Transverse colon (tissue), 3 donors: ENCODE measurements around the gene KNSTRN.

ENCODE experiments used
- CTCF ChIP-seq, 5 experiments: fragments of 200-600 bp in 3 of 5; fragments of 450-650 bp in 2 of 5; sonication (generic) in 3 of 5; IDR thresholded peaks; 1 replicate in 2 of 5; 2 replicates in 3 of 5; pipeline ENCODE4 v1.5.1; 2016 to 2017; ENCODE audit warnings: antibody characterized with exemption in 5 of 5, inconsistent platforms in 3 of 5, mild to moderate bottlenecking in 2 of 5, moderate library complexity in 1 of 5
- POLR2A ChIP-seq: fragments of 450-650 bp; IDR thresholded peaks from one replicate; pipeline ENCODE4 v1.6.1; 2016; ENCODE audit warnings: antibody characterized with exemption, mild to moderate bottlenecking, moderate library complexity

GRCh38 chr15:40430271-40430805 is 47.8 kb downstream of the KNSTRN start:
- TF ChIP-seq POLR2A (no peak), CTCF (IDR thresholded peaks at IDR 0.05) (no peak)
